GM19193 (cell line): ENCODE results near the gene ABCA5.

Source experiments
- POLR2A ChIP-seq: IDR thresholded peaks from 4 replicates; pipeline ENCODE4 v1.6.1; 2011; ENCODE audit not compliant: insufficient read depth, insufficient read length; ENCODE audit errors: extremely low read depth

Gene ABCA5

GRCh38 chr17:69300222-69300621, 26.7 kb downstream of the ABCA5 start:
- TF ChIP-seq POLR2A, result no peak

- TF ChIP-seq POLR2A, result no peak
These were observed 39.8 kb downstream of the ABCA5 start for GRCh38 chr17:69287168-69287567.

DNA sequence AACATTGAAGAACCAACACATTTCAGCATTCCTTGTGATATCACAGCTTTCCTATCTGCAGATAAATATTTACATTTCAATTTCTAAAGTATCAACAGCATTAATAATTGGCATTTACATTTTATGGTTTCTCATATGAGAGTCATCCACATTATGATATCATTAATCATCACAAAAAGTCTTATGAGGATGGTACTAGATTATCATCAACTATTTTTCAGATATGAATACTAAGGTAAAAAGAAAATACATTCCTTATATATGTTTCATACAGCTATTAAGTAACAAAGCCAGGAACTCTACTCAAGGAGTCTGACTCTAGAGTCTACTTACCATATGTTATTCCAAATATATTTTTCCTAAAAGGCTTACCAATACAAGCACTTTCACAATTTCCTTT, 40.7 kb downstream of the ABCA5 start:
- no peak for TF ChIP-seq POLR2A

DNA sequence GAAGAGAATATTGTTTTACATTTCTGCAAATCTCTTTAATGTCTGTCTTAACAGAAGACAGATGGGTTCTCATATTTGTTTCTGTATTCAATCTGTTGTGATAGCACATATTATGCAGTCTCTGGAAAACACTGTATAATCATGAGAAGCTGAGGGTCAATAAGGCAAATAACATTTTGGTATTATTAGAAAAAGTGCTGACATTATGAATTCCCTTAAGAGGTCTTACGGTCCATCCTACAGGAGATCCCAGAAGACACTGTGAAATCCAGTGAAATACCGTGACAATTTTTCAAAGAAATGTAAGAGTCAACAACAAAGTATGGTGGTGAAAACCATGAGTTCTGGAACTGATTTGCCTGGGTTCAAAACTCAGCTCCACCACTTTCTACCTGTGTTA, 42.3 kb downstream of the ABCA5 start:
- TF ChIP-seq POLR2A, result no peak

GRCh38 chr17:69282002-69282401, 44.9 kb downstream of the ABCA5 start:
- TF ChIP-seq POLR2A, result no peak

DNA sequence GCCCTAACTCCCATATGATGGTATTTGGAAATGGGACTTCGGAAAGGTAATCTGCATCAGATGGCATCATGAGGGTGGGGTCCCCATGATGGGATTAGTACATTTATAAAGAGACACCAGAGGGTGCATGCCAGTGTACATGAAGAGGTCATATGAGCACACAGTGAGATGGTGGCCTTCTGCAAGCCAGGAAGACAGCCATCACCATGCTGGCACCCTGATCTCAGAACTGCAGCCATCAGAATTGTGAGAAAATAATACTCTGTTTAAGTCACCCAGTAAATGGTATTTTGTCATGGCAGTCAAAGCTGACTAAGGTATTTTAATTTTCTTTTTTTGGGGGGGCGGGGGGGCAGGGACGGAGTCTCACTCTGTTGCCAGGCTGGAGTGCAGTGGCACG, 51.2 kb downstream of the ABCA5 start:
- TF ChIP-seq POLR2A, result no peak

DNA sequence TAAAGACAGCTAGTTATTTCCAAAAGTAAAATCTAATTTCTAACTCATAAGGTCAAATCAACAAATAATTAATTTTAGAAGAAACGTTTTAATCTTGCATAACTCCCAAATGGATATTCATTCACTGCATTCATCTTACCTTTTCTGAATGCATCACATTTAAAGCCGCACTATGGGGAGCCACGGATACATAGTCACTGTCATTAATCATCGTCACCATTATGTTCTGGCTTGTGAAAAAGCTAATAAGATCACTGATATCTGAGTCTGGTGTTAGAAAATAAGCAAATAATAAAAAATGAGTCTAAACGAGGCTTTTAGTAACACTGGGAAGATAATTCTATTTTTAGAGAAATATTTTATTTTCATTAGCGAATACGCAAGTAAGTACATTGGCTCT, 55.9 kb downstream of the ABCA5 start:
- TF ChIP-seq POLR2A, result no peak

GRCh38 chr17:69269131-69269998, 57.6 kb downstream of the ABCA5 start:
- TF ChIP-seq POLR2A, result no peak

GRCh38 chr17:69268543-69269014, 58.4 kb downstream of the ABCA5 start:
- no peak for TF ChIP-seq POLR2A

DNA sequence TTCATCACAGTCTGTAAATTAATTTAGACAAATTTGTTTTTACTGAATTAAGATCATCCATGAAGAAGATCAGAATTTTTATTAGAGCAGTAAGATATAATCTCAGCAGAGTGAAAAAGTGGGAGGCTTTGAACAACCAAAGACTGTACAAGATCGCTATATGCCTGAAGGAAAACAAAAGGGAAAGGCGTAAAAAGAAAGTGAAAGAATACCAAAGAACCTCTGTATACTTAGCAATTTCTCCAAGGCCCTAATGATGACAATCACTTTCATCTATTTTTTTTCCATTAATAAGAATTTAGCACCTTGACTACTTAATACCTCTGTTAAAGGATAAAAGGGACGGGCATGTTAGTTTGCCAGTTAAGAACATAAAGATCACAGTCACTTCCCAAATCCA, 59.7 kb downstream of the ABCA5 start:
- TF ChIP-seq POLR2A, result no peak

DNA sequence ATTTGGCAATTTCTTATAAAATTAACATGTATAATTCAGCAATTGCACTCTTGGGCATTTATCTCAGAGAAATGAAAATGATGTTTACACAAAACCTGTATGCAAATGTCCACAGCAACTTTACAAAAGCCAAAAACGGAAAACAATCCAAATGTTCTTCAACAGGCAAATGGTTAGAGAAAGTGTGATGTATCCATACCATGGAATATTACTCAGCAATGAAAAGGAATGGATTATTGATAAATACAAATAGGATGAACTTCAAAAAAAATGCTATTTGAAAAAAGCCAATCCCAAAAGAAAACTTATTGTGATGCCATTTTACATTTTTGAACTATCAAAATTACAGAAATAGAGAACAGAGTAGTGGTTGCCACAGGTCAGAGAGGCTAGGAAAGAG, 61.1 kb downstream of the ABCA5 start:
- no peak for TF ChIP-seq POLR2A

DNA sequence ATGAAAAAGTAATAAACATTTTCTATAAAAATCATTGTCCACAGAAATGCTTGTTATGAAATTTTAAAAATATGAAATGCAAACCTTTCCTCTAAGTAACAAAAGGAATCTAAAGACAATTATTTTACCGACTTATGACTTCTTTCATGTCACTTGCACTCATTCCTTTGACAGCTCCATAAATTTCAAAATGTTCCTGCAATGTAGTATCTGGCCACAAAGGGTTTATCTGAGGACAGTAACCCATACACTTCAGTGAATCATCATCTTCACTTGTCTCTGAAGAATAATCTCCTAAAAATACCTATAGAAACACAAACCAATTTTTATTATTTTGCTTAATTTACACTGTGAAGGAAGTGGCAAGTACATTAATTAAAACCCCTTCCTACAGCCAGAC, 72.7 kb downstream of the ABCA5 start:
- no peak for TF ChIP-seq POLR2A

- TF ChIP-seq POLR2A, result no peak
These were observed 76.3 kb downstream of the ABCA5 start for GRCh38 chr17:69250641-69251040.

DNA sequence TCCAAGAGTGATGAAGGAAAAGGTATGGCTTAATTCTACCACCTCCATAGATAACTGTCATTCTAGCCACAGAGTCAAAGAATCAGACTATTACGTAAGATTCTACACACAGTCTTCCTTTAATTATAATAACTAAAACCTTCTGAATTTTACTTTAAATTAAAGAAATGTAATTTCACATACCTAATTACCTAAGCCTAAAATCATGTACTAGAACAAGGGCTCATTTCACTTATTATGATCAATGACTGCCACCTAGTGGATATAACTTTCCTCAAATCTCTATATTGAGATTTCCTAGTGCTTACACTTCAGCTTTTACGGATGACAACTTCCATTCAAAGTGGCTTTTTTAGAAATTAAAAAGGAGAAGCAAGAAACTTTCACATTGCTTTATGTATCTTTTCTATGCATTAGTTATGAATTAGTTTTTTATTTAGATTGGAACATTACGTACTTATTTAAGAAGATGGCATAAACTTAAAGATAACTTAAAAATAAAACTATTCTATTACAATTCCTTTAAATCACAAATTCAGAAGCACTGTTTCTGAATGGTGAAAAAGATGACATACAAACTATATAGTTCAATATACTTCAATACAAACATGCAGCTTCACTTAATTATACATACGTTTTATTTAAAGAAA, 80.1 kb downstream of the ABCA5 start:
- TF ChIP-seq POLR2A, result no peak

- TF ChIP-seq POLR2A, result no peak
These were observed 80.7 kb downstream of the ABCA5 start for GRCh38 chr17:69246202-69246601.

DNA sequence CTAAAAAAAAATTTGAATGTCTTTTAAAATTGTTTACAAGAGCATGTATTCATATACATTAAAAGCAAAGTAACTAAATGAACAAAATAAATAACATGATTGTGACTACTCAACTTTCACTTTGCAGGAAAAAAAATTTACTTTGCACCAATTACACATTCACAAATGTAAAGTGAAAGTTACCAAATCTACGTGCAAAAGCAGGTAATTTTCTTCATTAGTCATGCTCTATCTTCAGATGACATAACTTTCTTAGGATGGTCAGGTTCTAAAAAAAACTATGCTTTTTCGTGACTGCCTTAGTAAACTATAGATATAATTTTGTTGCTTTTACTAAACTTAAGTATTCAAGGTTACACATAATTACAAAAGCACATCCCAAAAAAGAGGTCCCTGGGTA, 81.3 kb downstream of the ABCA5 start:
- TF ChIP-seq POLR2A, result no peak
